Measurements from ENCODE around the gene KLRF2.
"Not testable (repeated sequence)": the region's sequence is repeated elsewhere in the genome, so short reads cannot be mapped to it uniquely, and the experiment has no call there.

Gene KLRF2

GRCh38 chr12:9881246-9881645 lies at the start of gene KLRF2:
Gene KLRF2, plus strand, starts transcription at chr12:9881489. Its CDS starts 107 bp downstream, at chr12:9881596.
- no peak for DNase-seq

GRCh38 chr12:9831720-9832119 lies 49.6 kb upstream of the KLRF2 start:
- no peak for DNase-seq

- no peak for DNase-seq
Observed at GRCh38 chr12:9843407-9843806, 37.9 kb upstream of the KLRF2 start.

DNA sequence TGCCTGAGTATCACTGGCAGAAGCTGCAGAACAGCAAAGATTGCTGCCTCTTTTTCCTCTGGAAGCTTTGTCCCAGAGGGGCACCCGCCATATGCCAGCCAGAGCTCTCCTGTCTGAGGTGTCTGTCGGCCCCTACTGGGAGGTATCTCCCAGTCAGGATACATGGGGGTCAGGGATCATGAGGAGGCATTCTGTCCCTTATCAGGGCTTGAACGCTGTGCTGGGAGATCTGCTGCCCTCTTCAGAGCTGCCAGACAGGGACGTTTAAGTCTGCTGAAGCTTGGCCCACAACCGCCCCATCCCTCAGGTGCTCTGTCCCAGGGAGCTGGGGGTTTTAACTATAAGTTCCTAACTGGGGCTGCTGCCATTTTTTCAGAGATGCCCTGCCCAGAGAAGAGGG lies 32.4 kb upstream of the KLRF2 start:
- DNase-seq = no peak

DNA sequence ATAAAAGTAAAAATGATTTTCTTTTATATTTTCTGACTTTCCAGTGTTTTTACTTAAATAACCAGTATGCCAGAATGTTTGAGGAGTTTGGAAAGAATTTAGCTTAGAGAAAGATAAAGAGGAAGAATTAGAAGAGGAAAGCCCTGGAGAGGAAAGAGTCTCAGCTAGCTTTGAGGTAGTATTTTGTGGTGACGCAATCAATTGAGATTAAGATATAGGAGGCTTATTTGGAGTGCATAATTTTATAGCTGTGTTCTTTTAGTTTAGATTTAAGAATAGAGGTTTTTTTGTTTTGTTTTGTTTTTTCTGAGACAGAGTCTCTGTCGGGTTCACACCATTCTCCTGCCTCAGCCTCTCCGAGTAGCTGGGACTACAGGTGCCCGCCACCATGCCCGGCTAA lies 30.2 kb upstream of the KLRF2 start:
- DNase-seq = no peak

DNA sequence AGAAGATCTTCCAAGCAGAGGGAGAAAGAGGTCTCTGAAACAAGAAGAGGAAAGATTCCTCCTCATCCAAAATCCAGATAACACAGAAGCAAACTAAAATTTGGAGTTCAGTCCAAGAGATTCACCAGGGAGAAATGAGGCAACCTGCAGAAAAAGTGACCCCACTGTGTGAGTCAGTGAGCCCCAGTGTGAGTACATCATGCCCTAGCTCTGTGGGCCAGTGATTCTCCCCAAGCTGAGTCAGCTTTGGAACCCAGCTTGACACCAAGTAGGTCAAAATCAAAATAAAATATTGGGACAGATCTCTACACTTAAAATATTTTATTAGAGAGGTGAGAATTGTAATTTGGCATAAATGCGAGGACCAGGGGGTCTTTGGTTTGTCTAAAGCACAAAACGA lies 29.4 kb upstream of the KLRF2 start:
- no peak for DNase-seq

GRCh38 chr12:9856151-9856550 lies 25.1 kb upstream of the KLRF2 start:
- no peak for DNase-seq

GRCh38 chr12:9856894-9857293 lies 24.4 kb upstream of the KLRF2 start:
- no peak for DNase-seq

GRCh38 chr12:9858135-9858534 lies 23.2 kb upstream of the KLRF2 start:
- DNase-seq = no peak

DNA sequence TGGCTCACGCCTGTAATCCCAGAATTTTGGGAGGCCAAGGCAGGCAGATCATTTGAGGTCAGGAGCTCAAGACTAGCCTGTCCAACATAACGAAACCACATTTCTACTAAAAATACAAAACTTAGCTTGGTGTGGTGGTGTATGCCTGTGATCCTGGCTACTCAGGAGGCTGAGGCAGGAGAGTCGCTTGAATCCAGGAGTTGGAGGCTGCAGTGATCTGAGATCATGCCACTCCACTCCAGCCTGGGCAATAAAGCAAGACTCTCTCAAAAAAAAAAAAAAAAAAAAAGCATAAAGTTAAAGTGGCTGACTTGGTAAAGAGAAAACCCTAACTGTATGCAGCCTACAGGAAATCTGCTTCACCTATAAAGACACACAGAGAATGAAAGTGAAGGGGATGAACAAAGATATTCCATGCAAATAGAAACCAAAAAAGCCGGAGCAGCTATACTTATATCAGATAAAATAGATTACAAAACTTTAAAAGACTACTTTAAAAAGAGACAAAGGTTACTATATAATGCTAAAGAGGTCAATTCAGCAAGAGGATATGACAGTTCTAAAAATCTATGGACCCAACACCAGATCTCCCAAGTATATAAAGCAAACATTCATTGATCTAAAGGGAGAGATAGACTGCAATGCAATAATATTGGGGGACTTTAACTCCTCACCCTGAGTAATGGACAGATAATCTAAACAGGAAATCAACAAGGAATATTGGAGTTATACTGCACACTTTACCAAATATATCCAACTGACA lies 16.2 kb upstream of the KLRF2 start:
- peak; percentile 37 for DNase-seq

DNA sequence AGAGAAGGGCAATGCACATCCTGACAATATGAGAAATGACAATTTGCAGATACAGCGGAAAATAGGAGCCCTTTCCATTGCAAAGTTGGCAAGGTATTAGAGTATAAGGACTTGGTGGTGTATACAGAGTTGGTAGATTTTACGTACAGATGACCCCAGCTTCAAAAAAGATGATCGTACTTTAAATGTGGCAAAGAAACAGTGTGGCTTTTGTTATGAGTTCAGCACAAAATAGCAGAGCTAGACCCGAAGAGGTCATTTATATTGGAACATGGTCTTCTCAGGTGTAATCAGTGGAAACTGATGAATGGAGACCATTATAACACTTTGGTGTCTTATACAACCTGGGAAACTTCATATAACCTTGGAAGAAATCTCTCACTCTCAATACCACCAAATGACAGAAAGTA lies 14.4 kb upstream of the KLRF2 start:
- no peak for DNase-seq

DNA sequence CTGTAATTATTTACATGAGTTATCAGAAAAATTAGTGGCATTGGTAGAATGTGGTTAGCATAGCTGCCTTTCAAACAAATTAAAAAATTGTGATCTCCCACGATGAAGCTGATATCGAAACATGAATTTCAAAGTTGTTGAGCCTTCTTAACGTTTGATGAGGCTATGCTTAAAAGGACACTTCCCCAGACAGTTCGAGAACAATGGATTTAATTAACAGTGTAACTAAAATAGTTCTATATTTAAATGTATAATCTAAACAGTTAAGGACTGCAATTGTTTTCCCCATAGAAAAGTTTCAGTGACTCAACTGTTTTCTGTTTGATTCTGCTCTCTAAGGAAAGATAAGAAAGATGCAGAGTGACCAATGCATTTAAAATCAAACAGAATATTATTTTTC lies 13.8 kb upstream of the KLRF2 start:
- DNase-seq = no peak

GRCh38 chr12:9868311-9868801 lies 12.9 kb upstream of the KLRF2 start:
- DNase-seq = peak; percentile 30

GRCh38 chr12:9868951-9869306 lies 12.4 kb upstream of the KLRF2 start:
- DNase-seq = no peak

- DNase-seq = peak; percentile 84
Observed at GRCh38 chr12:9869307-9870161, 11.8 kb upstream of the KLRF2 start, which contains the start of gene CLEC2B. Gene CLEC2B, minus strand, starts transcription at chr12:9869354.

GRCh38 chr12:9870286-9870866 lies 10.9 kb upstream of the KLRF2 start:
- peak; percentile 19 for DNase-seq

GRCh38 chr12:9872162-9872561 lies 9.1 kb upstream of the KLRF2 start:
- DNase-seq = no peak

DNA sequence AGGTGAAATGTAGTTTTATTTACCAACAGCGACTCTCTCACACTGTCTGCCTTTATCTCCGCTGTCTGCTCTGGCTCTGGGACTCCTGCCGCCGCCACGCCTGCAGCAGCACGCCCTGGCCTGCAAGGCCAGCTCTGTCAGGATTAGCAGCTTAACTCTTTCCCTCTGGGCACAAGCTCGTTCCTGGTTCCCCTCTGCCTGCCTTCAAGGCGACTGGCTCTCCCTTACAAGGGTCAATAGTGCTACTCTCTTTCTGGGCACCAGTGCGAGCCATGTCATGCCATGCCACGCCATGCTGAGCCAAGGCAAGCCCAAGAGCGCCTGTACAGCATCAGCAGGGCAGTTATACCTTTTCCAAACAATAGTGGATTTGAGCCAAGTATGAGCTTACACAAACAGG lies 8.5 kb upstream of the KLRF2 start:
- no peak for DNase-seq

GRCh38 chr12:9876120-9876519 lies 5.2 kb upstream of the KLRF2 start:
- DNase-seq = not testable (repeated sequence)

DNA sequence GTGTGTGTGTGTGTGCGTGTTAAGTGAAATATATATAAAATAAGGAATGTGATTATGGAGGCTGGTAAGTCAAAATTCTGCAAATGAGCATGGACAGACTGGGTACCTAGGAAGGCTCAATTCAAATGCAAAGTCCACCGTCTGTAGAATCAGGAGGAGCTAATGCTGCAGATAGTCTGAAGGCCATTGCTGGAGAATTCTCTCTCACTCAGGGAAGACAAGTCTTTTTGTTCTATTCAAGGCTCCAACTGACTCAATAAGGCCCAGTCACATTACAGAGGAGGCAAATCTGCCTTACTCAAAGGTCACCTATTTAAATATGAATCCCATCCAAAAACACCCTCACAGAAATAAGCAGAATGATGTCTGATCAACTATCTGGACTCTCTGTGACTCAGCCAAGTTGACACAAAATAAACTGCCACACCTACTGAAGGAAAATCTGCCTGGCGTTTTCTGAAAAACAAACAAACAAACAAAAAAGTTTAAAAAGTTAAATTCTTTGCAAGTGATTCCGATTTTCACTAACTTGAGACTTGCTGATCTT lies 684 bp upstream of the KLRF2 start:
- DNase-seq = no peak

DNA sequence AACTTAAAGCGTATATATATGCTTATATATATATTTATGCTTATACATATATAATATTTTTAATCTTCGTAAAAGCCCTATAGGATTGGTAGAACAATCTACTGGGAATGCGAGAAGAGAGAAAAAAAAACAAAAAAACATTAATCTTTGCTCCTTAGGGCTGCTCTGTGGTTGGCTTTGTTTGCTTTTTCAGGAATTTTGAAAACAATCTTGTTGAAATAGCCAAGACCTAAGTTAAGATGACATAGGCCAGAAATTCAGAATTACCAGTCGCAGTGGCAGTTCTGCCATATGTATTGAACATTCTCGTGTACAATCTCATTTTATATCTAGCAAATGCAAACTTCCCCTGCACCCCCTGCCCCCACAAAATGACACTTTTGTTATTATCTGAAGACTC lies 699 bp downstream of the KLRF2 start:
- no peak for DNase-seq

DNA sequence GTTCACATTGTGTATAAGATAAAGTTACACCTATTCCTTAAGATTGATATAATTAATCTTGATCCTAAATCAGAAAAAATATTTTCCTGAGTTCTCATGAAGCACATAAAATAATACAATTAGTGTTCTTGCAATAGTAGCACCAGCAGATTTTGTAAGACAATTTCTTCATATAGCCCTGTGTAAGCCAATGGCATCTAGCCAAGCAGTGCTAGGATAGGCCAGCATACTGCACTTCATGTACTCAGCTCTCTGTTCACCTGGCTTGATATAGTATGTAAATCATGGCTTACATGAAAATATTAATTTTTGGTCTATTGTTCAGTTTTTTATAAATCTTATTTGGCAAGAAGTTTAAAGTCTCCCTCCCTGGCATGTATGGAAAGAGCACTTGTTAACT lies 1.9 kb downstream of the KLRF2 start:
- DNase-seq = no peak

GRCh38 chr12:9888665-9889273 lies 7.5 kb downstream of the KLRF2 start:
- peak; percentile 12 for DNase-seq
